Skeletal muscle tissue (tissue), 4 donors: ENCODE data around the gene EPAS1. TPM values are rescaled to one million over a fixed set of nuclear protein-coding genes. Genes with fewer than 3 reads are reported as not detected.
A peak's percentile ranks its signal among the peaks of the same experiment; 100 is the strongest.

Source experiments
- H3K27ac ChIP-seq: one replicate; pipeline ENCODE4 v1.7.0; 2013; ENCODE audit warnings: mild to moderate bottlenecking, low read depth, low read length, inconsistent platforms
- H3K27me3 ChIP-seq, 3 donors: one replicate each; pipeline ENCODE4 v1.7.0; 2013; ENCODE audit warnings: low read length in 3 of 3; ENCODE audit not compliant: control insufficient read depth in 3 of 3, insufficient read depth in 3 of 3
- H3K36me3 ChIP-seq, 3 donors: one replicate each; pipeline ENCODE4 v1.7.0; 2013; ENCODE audit warnings: low read length in 3 of 3; ENCODE audit not compliant: control insufficient read depth in 3 of 3, insufficient read depth in 3 of 3
- H3K4me1 ChIP-seq, 3 donors: one replicate each; pipeline ENCODE4 v1.7.0; 2013; ENCODE audit warnings: low read length in 3 of 3, mild to moderate bottlenecking in 3 of 3; ENCODE audit not compliant: control insufficient read depth in 3 of 3, insufficient read depth in 3 of 3
- H3K4me3 ChIP-seq, 3 donors: one replicate each; pipeline ENCODE4 v1.7.0; 2013; ENCODE audit warnings: low read length in 3 of 3
- H3K9ac ChIP-seq, 3 donors: one replicate each; pipeline ENCODE4 v1.7.0; 2013; ENCODE audit warnings: low read length in 3 of 3, mild to moderate bottlenecking in 3 of 3, moderate library complexity in 2 of 3, low read depth in 1 of 3
- H3K9me3 ChIP-seq, 3 donors: one replicate each; pipeline ENCODE4 v1.7.0; 2013; ENCODE audit warnings: low read length in 3 of 3; ENCODE audit not compliant: control insufficient read depth in 3 of 3
- total RNA-seq: library from RNA; depleted of rRNA; stranded (reverse); fragments of >200 nt; gene quantifications from one replicate; pipeline ENCODE4 v1.2.3, GENCODE V29; 2014
- donor health status: Osteomylitis.

The EPAS1 gene
- total RNA-seq, 1 donor from 2014 or later = 13.6 TPM

DNA sequence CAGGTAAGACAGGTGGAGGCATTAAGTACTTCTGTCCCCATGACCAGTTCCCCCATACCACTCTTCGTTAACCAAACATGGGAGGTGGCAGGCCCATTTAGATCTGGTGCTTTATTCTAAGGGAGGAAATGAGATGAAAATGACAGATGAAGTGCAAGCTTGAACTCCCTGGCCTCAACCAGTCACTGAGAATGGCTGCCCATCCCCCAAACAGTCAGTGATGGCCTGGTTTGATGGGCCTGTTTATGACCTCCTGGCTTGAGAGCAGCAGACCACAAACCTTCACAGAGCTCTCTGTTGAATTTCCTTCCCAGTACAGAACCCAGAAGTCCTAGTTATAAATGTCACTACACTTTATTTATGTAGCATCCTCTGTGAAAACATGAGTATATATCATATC, 31.1 kb downstream of the EPAS1 start:
- Histone ChIP-seq H3K27me3 (no peaks in the 10 kb centered on the region), H3K36me3 (no peaks in the 10 kb centered on the region), H3K4me1 (peaks cover 51 to 75% (median 61%) of the 10 kb centered on the region in 3 donors), H3K27ac (no peak overlapping the region), H3K9ac (no peak overlapping the region), H3K9me3 (no peaks in the 10 kb centered on the region), H3K4me3 (no peak overlapping the region)

DNA sequence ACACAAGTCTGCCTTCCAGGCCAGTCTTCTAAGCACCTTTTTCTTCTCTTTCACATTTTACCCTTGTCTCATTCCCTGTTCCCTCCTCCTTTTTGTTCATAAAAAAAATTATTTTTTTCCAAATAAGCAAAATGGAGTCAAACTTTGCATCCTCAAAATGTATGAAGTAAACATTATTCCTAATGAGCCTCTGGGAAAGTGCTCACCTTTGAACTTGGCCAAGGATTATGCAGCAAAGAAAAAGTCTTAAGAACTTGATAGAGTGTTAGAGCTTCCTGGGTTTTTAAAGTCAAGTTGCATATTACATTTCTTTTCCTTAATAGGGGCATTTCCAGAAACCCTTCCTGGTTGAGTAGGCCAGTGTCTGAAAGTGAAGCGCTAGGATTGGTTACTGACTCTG, 31.6 kb downstream of the EPAS1 start:
- Histone ChIP-seq H3K4me3 (no peak overlapping the region), H3K9ac (no peak overlapping the region), H3K9me3 (no peaks in the 10 kb centered on the region), H3K27ac (no peak overlapping the region), H3K27me3 (no peaks in the 10 kb centered on the region), H3K36me3 (no peaks in the 10 kb centered on the region), H3K4me1 (peaks cover 57 to 80% (median 67%) of the 10 kb centered on the region in 3 donors)

DNA sequence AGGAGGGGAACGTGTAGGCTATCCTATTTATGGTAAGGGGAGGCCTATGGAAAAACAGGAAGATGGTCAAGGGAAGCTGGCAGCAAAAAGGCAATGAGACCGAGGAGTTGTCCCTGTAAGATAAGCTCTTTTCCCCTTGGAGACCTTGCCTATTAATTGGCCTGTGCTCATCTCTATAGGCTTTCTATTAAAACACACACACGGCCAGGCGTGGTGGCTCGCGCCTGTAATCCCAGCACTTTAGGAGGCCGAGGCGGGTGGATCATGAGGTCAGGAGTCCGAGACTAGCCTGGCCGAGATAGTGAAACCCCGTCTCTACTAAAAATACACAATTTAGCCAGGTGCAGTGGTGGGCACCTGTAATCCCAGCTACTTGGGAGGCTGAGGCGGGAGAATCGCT, 32.1 kb downstream of the EPAS1 start:
- Histone ChIP-seq H3K4me1 (peaks cover 62 to 84% (median 72%) of the 10 kb centered on the region in 3 donors), H3K4me3 (no peak overlapping the region), H3K27ac (no peak overlapping the region), H3K9ac (no peak overlapping the region), H3K9me3 (no peaks in the 10 kb centered on the region), H3K27me3 (no peaks in the 10 kb centered on the region), H3K36me3 (no peaks in the 10 kb centered on the region)

DNA sequence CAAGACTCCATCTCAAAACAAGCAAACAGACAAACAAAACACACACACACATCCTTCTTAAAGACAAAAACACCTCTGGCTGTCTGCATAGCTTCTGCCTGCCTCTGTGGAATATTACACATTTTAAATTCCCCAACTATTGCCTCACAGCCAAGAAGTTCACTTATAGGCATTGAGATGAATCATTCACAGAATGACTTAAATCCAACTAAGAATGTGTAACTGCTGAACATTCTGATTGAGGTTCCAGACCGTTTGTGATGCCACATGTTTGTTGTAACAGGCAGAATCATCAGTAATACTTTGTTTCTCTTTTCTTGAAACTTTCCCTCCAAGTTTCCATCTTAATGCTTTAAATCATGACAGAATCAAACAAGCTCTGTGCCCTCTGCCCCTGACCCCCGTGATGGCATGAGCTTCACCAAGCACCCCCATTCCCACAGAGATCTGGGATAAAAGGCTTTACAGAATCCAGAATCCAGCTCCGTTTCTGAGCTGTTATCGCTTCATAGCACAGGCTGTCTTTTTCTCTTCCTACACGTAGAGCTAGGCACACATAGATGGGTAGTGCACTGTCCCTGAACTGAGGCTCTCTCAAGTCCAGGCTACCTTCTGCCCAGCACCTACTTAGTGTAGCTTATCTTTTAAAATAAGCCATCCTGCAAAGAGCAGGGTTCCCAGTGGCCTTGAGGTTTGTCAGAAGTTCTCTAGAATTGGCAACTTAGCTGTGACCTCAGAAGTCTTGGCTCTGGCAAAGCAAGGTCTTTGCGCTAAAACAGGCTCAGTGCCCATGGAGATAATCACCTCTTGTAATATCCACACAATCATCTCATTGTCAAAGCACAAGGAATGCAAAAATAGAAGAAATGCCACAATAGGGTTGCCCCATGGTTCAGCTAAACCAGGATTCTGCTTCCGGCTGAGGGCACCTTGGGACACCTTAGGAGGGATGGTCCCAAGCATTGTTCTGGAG, 32.9 kb downstream of the EPAS1 start:
- H3K9ac ChIP-seq = no peak overlapping the region
- no peaks in the 10 kb centered on the region for H3K9me3 ChIP-seq
- peaks cover 63 to 84% (median 73%) of the 10 kb centered on the region in 3 donors for H3K4me1 ChIP-seq
- no peak overlapping the region for H3K4me3 ChIP-seq
- no peaks in the 10 kb centered on the region for H3K27me3 ChIP-seq
- peak overlapping the region; percentile 43 for H3K27ac ChIP-seq
- no peaks in the 10 kb centered on the region for H3K36me3 ChIP-seq

DNA sequence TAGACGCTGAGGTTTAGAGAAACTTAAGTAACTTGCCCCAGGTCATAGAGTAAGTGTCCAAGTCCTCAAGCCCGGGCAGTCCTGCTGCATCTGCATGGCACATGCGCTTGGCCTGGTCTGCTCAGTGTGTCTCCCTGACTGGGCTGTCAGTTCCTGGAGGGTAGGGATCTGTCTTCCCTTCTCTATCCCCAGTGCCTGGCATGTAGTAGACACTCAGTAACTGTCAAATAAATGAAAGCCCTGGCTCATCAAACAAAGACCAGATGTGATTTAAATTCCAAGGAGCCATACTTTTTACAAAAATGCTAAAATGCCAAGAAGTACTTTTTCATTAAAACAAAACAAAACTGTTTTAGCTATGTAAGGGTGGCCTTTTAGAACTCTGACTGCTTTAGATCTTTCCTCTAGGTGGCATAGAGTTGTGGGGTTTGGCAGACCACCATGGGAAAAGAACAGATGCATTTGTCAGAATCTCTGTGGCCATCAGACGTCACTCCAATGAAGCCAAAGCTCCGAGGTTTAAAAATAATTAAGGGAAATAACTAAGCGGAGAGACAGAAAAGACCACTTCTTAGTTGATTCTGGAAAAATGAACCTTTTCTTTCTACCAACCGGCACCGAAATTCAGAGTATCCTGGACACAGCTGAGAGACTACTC, 34.0 kb downstream of the EPAS1 start:
- Histone ChIP-seq H3K27me3 (no peaks in the 10 kb centered on the region), H3K4me3 (no peak overlapping the region), H3K9ac (no peak overlapping the region), H3K9me3 (no peaks in the 10 kb centered on the region), H3K27ac (no peak overlapping the region), H3K4me1 (peaks cover 70 to 87% (median 73%) of the 10 kb centered on the region in 3 donors), H3K36me3 (no peaks in the 10 kb centered on the region)

DNA sequence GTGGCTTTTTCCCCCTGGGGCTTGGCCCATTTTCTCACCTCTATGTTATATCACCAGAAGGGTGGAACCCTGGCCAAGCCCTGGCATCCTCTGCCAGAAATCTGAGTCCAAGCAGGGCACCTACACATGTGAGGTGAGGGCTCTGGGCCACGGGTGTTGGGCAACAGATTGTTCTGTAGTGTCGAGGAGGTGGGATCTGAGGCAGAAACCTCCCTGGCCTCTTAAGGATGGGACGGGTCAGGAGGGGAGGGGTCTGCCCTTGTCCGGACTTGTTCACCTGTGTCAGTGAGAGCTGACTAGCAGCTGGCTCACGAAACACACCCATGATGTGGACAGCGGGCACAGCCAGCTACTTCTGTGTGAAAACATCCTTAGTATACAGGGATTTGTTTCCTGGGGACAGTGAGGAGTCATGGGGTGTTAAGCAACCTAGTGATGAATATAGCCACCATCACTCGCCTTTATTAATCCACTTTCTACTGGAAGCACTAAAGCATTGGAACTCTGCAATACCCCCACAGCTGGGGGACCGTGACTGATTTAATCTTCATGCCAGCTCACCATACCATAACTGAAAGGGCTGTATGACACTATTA, 35.6 kb downstream of the EPAS1 start:
- Histone ChIP-seq H3K9ac (no peak overlapping the region), H3K27ac (peak overlapping the region; percentile 75), H3K4me1 (peaks cover 82 to 91% (median 86%) of the 10 kb centered on the region in 3 donors)

DNA sequence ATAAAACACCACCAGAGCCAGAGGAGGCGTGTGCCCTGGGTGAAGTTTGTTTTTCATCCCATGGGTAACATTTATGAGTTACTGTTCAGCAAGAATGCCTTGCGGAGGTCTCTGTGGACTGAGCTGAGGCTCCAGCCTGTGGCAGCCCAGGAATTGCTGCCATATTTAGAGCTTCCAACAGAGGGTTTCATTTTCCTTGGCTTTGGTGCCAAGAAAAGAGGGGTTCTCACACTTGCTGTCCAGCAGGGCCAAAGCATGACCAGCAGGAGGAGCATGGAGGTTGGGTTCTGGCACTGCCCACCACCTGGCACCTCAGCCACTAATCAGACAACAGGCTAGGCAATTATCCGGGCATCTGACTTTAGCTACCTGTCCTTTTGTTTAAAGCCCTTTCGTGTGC, 36.7 kb downstream of the EPAS1 start:
- H3K9me3 ChIP-seq = no peaks in the 10 kb centered on the region
- H3K4me1 ChIP-seq = peaks cover 90 to 96% (median 90%) of the 10 kb centered on the region in 3 donors
- no peaks in the 10 kb centered on the region for H3K27me3 ChIP-seq
- H3K9ac ChIP-seq = peak overlapping the region in 1 of 3 donors; percentile 0
- H3K4me3 ChIP-seq = peak overlapping the region in 2 of 3 donors; percentile 6
- H3K36me3 ChIP-seq = no peaks in the 10 kb centered on the region
- peak overlapping the region; percentile 75 for H3K27ac ChIP-seq

More for the DNA sequence above, 35.6 kb downstream of the EPAS1 start:
- Histone ChIP-seq H3K9me3 (no peaks in the 10 kb centered on the region), H3K27me3 (no peaks in the 10 kb centered on the region), H3K4me3 (peak overlapping the region in 1 of 3 donors; percentile 18), H3K36me3 (no peaks in the 10 kb centered on the region)

DNA sequence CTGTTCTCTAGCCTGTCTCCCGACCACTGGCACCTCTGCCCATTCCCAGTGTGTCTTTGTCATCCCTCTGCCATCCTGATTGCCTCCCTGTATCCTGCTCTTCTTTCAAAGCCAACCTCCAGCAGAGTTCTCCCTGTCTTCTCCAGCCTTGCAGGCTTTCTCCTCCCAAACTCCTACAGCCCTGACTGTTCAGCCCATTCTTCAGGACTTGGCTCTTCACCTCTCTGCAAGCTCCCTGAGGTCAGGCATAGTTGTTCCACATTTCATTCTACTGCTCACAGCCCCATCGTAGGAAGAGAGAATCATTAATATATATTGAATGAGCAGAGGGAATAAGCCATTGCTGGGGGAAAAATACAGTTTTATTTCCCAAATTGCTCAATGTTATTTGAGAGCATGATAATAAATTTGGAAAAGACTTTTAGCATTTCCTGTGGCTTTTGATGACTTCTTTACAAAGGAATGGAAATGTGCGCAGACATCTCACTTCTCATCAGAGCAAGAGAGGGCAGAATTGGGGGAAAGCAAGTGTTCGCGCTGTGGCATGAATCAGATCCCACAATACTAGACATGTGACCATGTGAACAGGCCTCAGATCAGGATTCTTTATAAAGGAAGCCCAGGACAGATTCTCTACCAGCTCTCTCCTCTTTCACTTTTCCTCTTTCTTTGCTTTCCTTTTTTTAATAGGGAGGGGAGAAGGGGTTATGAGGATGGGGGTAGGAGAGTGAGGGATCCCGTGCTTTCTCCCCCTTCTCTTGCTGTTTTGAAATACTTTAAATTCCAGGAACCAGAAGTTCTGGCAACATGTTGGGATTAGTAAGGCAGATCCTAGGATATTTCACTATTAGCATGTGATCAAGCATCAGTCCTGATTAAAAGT, 37.4 kb downstream of the EPAS1 start:
- H3K4me1 ChIP-seq = peaks cover 87 to 95% (median 93%) of the 10 kb centered on the region in 3 donors
- H3K4me3 ChIP-seq = peak overlapping the region in 2 of 3 donors; percentile 6 to 47
- peak overlapping the region; percentile 75 for H3K27ac ChIP-seq

More for the DNA sequence above, 37.4 kb downstream of the EPAS1 start:
- H3K36me3 ChIP-seq = no peaks in the 10 kb centered on the region
- H3K9ac ChIP-seq = peak overlapping the region in 2 of 3 donors; percentile 34 to 46
- no peaks in the 10 kb centered on the region for H3K9me3 ChIP-seq
- H3K27me3 ChIP-seq = no peaks in the 10 kb centered on the region
